ENCODE results near the gene CLNK. TPM values are rescaled to one million over a fixed set of nuclear protein-coding genes. Genes with fewer than 3 reads are reported as not detected.
A peak's percentile ranks its signal among the peaks of the same experiment; 100 is the strongest.

The CLNK gene
- polyA plus RNA-seq, 4 donors, result 0.62 to 1.6 (median 0.74) TPM

GRCh38 chr4:10701702-10702460 lies 17.3 kb upstream of the CLNK start:
- no peak for DNase-seq (ENCODE audit: low read depth in 4 of 4, low spot score in 2 of 4)

DNA sequence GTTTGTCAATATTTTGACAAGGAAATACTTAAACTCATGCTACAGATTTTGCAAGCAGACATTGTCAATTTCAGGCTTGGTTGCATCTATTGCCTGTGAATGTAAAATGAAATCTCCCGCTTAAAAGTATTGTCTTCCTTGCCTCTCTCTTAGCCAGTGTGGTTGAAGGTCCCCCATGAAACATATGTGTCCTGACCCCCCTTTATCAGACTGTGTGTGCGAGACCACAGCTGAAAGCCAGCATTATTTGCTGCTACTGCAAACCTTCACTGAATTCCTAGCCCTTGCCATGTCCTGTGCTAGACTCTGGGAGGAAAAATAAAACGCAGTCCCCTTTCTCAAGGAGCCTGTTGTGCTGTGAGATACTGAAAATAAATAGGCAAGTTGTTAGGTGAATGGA lies 16.6 kb upstream of the CLNK start:
- no peak for DNase-seq (ENCODE audit: low read depth in 4 of 4, low spot score in 2 of 4)

- no peak for DNase-seq (ENCODE audit: low read depth in 4 of 4, low spot score in 2 of 4)
These were observed 13.6 kb upstream of the CLNK start for GRCh38 chr4:10698172-10698571.

DNA sequence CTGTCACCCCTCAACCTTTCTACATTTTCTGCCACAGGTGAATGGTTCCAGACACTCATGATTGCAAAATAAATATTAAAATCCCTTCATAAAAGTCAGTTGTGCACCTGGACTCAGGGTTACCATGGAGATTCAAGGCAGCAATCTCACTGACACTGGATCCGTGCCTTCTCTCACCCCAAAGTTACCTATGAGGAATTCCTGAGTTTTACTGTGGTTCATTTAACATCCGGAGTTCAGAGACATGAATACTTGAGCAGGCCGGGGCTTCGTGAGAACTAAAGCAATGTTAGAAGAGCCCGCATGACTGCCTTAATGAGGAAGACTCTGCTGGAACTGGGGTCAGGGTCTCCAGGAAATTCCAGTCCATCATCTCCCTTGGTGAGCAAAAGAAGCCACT lies 12.5 kb upstream of the CLNK start:
- peak in 3 of 4 donors; percentile 9 to 27 (median 23) for DNase-seq (ENCODE audit: low read depth in 4 of 4, low spot score in 2 of 4)

- no peak for DNase-seq (ENCODE audit: low read depth in 4 of 4, low spot score in 2 of 4)
These were observed 11.7 kb upstream of the CLNK start for GRCh38 chr4:10696253-10696652.

DNA sequence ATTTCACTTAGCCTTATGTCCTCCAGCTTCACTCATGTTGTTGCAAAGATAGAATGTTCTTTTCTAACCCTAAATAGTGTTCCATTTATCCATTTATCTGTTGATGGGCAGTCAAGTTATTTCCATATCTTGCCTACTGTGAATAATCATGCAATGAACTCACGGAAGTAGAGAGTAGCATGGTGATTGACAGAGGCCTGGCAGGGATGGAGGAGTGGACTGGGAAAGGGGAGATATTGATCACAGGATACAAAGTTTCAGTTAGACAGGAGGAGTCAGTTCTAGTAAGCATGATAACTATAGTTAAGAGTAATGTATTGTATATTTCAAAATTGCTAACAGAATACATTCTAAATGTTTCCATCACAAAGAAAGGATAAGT lies 10.3 kb upstream of the CLNK start:
- DNase-seq (ENCODE audit: low read depth in 4 of 4, low spot score in 2 of 4), result no peak

DNA sequence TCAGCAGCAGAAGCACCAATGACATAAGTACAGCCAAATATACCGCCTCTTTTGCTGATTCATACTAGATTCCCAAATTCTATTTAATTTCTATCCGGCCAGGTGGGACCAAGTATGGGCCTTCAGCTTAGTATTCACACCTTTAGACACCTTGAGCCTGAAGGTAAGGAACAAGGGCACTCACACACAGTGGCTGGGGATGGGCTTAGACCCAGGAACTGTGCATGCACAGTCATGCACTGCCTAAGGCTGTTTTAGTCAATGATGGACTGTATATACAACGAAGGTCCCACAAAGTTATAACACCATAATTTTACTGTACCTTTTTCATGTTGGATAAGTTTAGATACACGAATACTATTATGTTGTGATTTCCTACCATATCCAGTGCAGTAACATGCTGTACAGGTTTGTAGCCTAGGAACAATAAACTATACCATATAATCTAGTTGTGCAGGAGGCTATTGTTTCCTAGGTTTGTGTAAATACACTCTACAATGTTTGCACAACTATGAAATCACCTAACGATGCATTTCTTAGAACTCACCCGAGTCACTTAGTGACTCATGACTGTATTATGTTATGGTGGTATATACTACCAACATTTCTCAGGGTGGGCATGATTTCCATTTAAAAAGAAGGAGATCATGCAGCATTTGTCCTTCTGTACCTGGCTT lies 9.7 kb upstream of the CLNK start:
- no peak for DNase-seq (ENCODE audit: low read depth in 4 of 4, low spot score in 2 of 4)

DNA sequence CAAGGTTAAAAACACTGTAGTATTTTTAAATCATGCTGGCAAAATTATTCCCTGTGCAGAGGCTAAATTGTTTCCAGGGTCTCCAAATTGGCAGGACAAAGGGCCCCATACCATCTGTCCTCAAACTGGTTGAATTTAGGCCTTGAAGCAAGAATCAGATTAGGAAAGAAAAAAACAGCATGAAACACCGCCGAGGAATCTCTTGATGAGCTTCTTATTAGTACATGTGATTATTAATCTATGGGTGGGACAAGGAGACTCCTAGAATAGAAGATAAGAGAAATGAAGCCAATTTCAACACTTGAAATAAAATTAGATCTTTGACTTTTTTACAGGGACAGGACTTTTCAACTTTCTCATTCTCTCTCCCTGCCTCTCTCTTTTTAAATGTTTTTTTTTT lies 7.1 kb upstream of the CLNK start:
- DNase-seq (ENCODE audit: low read depth in 4 of 4, low spot score in 2 of 4), result no peak

- no peak for DNase-seq (ENCODE audit: low read depth in 4 of 4, low spot score in 2 of 4)
These were observed 5.8 kb upstream of the CLNK start for GRCh38 chr4:10690185-10690907.

DNA sequence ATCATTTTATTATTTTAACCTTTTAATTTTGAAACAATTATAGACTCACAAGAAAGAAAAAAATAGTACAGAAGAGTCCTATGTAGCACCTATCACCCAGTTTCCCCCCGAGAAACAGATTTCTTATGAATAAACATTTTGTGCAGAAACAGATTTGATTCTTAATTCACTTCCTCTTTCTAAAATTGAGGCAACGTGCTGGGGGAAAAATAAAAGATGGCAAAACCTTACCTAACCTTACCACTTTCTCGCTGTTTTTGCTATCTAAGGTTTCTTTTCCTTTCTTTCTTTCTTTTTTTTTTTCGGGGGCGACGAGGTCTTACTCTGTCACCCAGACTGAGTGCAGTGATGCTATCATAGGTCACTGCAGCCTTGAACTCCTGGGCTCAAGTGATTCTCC lies 4.3 kb upstream of the CLNK start:
- no peak for DNase-seq (ENCODE audit: low read depth in 4 of 4, low spot score in 2 of 4)

- no peak for DNase-seq (ENCODE audit: low read depth in 4 of 4, low spot score in 2 of 4)
These were observed 3.5 kb upstream of the CLNK start for GRCh38 chr4:10688022-10688421.

- DNase-seq (ENCODE audit: low read depth in 4 of 4, low spot score in 2 of 4), result no peak
These were observed 3.0 kb upstream of the CLNK start for GRCh38 chr4:10687526-10687925.

DNA sequence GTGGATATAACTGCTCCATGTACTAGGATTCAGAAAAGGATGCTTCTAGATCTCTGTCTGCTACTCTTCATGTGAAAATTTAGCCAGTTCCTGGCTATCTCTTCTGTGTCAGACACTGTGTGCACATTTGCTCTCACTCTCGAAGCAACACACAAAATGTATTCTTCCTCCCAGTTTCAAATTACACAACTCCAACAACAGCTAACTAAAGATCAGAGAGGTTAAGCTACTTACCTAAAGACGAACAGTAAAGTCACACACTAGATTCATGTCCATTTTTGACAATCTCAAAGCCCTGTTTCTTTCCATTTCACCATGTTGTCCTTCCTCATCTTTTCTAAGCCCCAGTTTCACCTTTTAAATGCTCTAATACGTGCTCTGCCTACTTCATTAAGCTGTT lies 2.2 kb downstream of the CLNK start:
- DNase-seq (ENCODE audit: low read depth in 4 of 4, low spot score in 2 of 4), result no peak

GRCh38 chr4:10677796-10678497 lies 6.6 kb downstream of the CLNK start:
- no peak for DNase-seq (ENCODE audit: low read depth in 4 of 4, low spot score in 2 of 4)

DNA sequence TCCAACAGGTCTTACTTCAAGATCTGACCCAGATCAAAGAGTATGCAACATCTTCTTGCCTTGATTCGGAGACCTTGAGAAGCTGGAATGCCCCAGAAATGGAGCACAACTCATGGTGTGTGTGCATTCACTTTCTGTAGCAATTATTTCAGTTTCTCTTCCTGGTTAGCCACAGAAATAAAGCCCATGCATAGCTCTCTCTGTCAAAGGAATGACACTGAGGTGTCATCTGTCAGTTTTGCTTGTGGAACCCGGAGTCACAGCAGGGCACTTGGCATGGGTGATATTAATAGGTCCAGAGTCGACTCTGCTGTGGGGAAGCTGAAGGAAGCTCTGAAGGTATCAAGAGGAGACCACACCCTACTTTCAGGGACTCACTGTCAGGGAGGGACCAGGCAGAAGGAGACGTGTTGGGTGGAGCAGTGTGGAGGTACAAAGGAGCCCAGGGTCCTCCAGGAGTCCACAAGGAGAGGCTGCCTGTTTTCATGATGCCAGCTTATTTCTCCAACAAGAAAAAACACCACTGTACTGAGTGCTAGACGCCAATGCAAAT lies 10.7 kb downstream of the CLNK start:
- no peak for DNase-seq (ENCODE audit: low read depth in 4 of 4, low spot score in 2 of 4)

DNA sequence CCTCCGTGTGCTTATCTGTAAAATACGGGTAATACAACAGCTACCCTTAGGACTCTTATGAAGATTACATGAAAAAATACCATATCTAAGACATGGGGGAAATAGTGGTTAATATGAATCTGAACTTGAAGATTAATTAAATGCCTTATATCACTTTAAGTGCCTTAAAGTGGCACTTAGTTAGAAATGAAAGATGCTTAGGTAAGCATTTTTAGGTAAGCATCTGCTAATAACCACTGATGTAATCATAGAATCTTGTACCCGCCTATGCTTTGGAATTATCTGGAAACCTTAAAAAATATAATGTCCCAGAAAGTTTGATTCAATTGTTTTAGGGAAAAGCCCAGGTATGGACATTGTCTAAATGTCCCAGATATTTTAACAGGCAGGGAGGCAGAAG lies 12.2 kb downstream of the CLNK start:
- no peak for DNase-seq (ENCODE audit: low read depth in 4 of 4, low spot score in 2 of 4)

GRCh38 chr4:10671799-10672198 lies 12.8 kb downstream of the CLNK start:
- no peak for DNase-seq (ENCODE audit: low read depth in 4 of 4, low spot score in 2 of 4)

- DNase-seq (ENCODE audit: low read depth in 4 of 4, low spot score in 2 of 4), result no peak
These were observed 13.2 kb downstream of the CLNK start for GRCh38 chr4:10671366-10671765.

DNA sequence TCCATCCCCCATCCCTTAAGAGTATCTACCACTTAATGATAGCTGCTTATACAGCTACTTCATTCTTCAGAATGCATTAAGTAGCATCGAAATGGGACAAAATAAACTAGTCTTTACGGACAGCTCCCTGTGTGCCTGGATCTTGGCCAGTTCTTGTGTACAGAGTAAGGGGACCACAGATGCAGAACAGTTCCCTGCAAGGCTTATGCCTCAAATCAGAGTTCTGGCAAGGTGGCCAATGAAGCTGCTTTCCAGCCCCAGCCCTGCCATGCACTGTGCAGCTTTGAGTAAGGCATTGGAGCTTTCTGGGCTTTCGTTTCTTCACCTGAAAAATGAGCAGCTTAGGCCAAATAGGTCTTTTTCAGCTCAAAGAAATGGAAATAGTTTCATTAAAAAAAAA lies 14.2 kb downstream of the CLNK start:
- no peak for DNase-seq (ENCODE audit: low read depth in 4 of 4, low spot score in 2 of 4)

- DNase-seq (ENCODE audit: low read depth in 4 of 4, low spot score in 2 of 4), result no peak
These were observed 16.8 kb downstream of the CLNK start for GRCh38 chr4:10667701-10668326.

Data from left renal cortex interstitium (tissue), 4 donors.